SK-N-SH (cell line): ENCODE measurements around the gene CALN1. TPM values are rescaled to one million over a fixed set of nuclear protein-coding genes. Genes with fewer than 3 reads are reported as not detected.

Source experiments
- CTCF ChIA-PET: fragments of 300-600, 350-600 bp; formaldehyde crosslinking; extraction: SDS; loops from one replicate; lab custom pipeline; 2021; lab: Yijun Ruan, JAX
- POLR2A ChIA-PET: fragments of 350-600 bp; sonication (Branson Sonifier 250); formaldehyde crosslinking; extraction: SDS; loops from one replicate; lab custom pipeline; 2020; ENCODE audit warnings: antibody characterized with exemption, inconsistent platforms; lab: Yijun Ruan, JAX
- DNase-seq: peaks from one replicate; pipeline ENCODE4 v3.0.0; 2012
- H2AFZ ChIP-seq: fragments of 200-600 bp; sonication (generic); 2 replicates; pipeline ENCODE4 v1.8.1; 2016; ENCODE audit warnings: antibody characterized with exemption, mild to moderate bottlenecking, low read depth
- H3F3A ChIP-seq: fragments of 200-600 bp; sonication (generic); replicated peaks from 2 replicates; pipeline ENCODE3; 2016; ENCODE audit warnings: antibody characterized with exemption, mild to moderate bottlenecking; ENCODE audit not compliant: insufficient read depth
- H3K27ac ChIP-seq, 2 experiments: fragments of 200-500 bp in 1 of 2; fragments of 200-600 bp in 1 of 2; sonication (Bioruptor generic) in 1 of 2; sonication (generic), shearing (Covaris generic) in 1 of 2; 2 replicates each; pipeline versions ENCODE4 v1.5.1 to v1.6.1; 2014 to 2016; ENCODE audit warnings: low read depth in 2 of 2, inconsistent platforms in 1 of 2, low read length in 1 of 2, mild to moderate bottlenecking in 1 of 2, mixed read lengths in 1 of 2
- H3K27me3 ChIP-seq: fragments of 200-600 bp; sonication (generic), shearing (Covaris generic); 2 replicates; pipeline ENCODE4 v1.6.1; 2016; ENCODE audit warnings: mixed run types; ENCODE audit not compliant: insufficient read depth
- H3K36me3 ChIP-seq, 2 experiments: fragments of 200-500 bp in 1 of 2; fragments of 200-600 bp in 1 of 2; sonication (Bioruptor generic) in 1 of 2; sonication (generic) in 1 of 2; replicated peaks in 1 of 2; 2 replicates each; pipeline versions ENCODE3 to v1.5.1; 2014 to 2016; ENCODE audit warnings: low read length in 1 of 2, mild to moderate bottlenecking in 1 of 2; ENCODE audit not compliant: insufficient read depth in 2 of 2, control insufficient read depth in 1 of 2
- H3K4me1 ChIP-seq, 2 experiments: fragments of 200-500 bp in 1 of 2; fragments of 200-600 bp in 1 of 2; sonication (Bioruptor generic) in 1 of 2; sonication (generic), shearing (Covaris generic) in 1 of 2; 2 replicates each; pipeline versions ENCODE4 v1.5.1 to v1.6.1; 2014 to 2016; ENCODE audit warnings: low read depth in 1 of 2, low read length in 1 of 2, mixed run types in 1 of 2; ENCODE audit not compliant: insufficient read depth in 2 of 2, control insufficient read depth in 1 of 2
- H3K4me2 ChIP-seq: fragments of 200-600 bp; sonication (generic), shearing (Covaris generic); 2 replicates; pipeline ENCODE4 v1.6.1; 2017; ENCODE audit warnings: mixed run types
- H3K4me3 ChIP-seq, 2 experiments: fragments of 200-500 bp in 1 of 2; fragments of 200-600 bp in 1 of 2; sonication (Bioruptor generic) in 1 of 2; sonication (generic), shearing (Covaris generic) in 1 of 2; 2 replicates each; pipeline versions ENCODE4 v1.5.1 to v1.8.1; 2014 to 2016; ENCODE audit warnings: low read depth in 2 of 2, inconsistent platforms in 1 of 2, low read length in 1 of 2, mild to moderate bottlenecking in 1 of 2, mixed read lengths in 1 of 2, moderate library complexity in 1 of 2
- H3K79me2 ChIP-seq: fragments of 200-600 bp; sonication (generic); 2 replicates; pipeline ENCODE4 v1.8.1; 2017; ENCODE audit warnings: mild to moderate bottlenecking; ENCODE audit not compliant: insufficient read depth
- H3K9ac ChIP-seq: fragments of 200-600 bp; sonication (generic); 2 replicates; pipeline ENCODE4 v1.6.1; 2017; ENCODE audit warnings: mixed run types
- H3K9me2 ChIP-seq: fragments of 200-600 bp; sonication (generic); 2 replicates; pipeline ENCODE4 v1.6.1; 2017; ENCODE audit warnings: mixed run types
- H3K9me3 ChIP-seq: fragments of 200-600 bp; sonication (generic); 2 replicates; pipeline ENCODE4 v1.6.1; 2017; ENCODE audit warnings: mixed run types, mild to moderate bottlenecking, moderate library complexity
- H4K20me1 ChIP-seq: fragments of 200-600 bp; sonication (generic); 2 replicates; pipeline ENCODE4 v1.6.1; 2017; ENCODE audit warnings: mild to moderate bottlenecking, mixed run types; ENCODE audit not compliant: insufficient read depth
- FOXJ3 ChIP-seq: sonication (generic); formaldehyde crosslinking; IDR thresholded peaks from 2 replicates; pipeline ENCODE4 v1.5.1; 2020; ENCODE audit warnings: mild to moderate bottlenecking, missing genetic modification reagents
- JUND ChIP-seq: IDR thresholded peaks from 2 replicates; pipeline ENCODE4 v1.4.0; 2012
- MAX ChIP-seq: IDR thresholded peaks from 2 replicates; pipeline ENCODE4 v1.4.0; 2012; ENCODE audit warnings: low read depth
- MXI1 ChIP-seq: IDR thresholded peaks from 2 replicates; pipeline ENCODE4 v1.6.1; 2012; ENCODE audit warnings: mild to moderate bottlenecking, low read depth, low read length, improper control_type of control experiment
- NRF1 ChIP-seq: IDR thresholded peaks from 2 replicates; pipeline ENCODE4 v1.6.1; 2012; ENCODE audit warnings: low read depth, mild to moderate bottlenecking, low read length
- POLR2AphosphoS5 ChIP-seq: IDR thresholded peaks from 2 replicates; pipeline ENCODE4 v1.6.1; 2012; ENCODE audit warnings: low read depth, low read length
- RAD21 ChIP-seq: IDR thresholded peaks from 2 replicates; pipeline ENCODE4 v1.6.1; 2012; ENCODE audit warnings: mild to moderate bottlenecking, low read length
- RCOR1 ChIP-seq: fragments of 150-350 bp; IDR thresholded peaks from 2 replicates; pipeline ENCODE4 v1.6.1; 2017; ENCODE audit warnings: antibody characterized with exemption, low read length
- RXRA ChIP-seq: IDR thresholded peaks from 2 replicates; pipeline ENCODE4 v1.4.0; 2012; ENCODE audit warnings: low read depth, mild to moderate bottlenecking, borderline replicate concordance
- SIN3A ChIP-seq: IDR thresholded peaks from 2 replicates; pipeline ENCODE4 v1.6.1; 2012; ENCODE audit warnings: low read depth, mild to moderate bottlenecking, low read length, moderate library complexity, borderline replicate concordance
- SMC3 ChIP-seq: IDR thresholded peaks from 2 replicates; pipeline ENCODE4 v1.6.1; 2012; ENCODE audit warnings: low read depth, low read length, improper control_type of control experiment
- TAF1 ChIP-seq: IDR thresholded peaks from 2 replicates; pipeline ENCODE4 v1.6.1; 2012; ENCODE audit warnings: low read depth, mild to moderate bottlenecking, low read length, moderate library complexity, borderline replicate concordance
- TCF12 ChIP-seq: IDR thresholded peaks from 2 replicates; pipeline ENCODE4 v1.4.0; 2012
- TEAD4 ChIP-seq: IDR thresholded peaks from 2 replicates; pipeline ENCODE4 v1.4.0; 2012; ENCODE audit warnings: mild to moderate bottlenecking, borderline replicate concordance; ENCODE audit not compliant: insufficient read depth
- USF1 ChIP-seq: IDR thresholded peaks from 2 replicates; pipeline ENCODE4 v1.4.0; 2012; ENCODE audit warnings: low read depth, borderline replicate concordance
- USF2 ChIP-seq: fragments of 150-350 bp; IDR thresholded peaks from 2 replicates; pipeline ENCODE4 v1.6.1; 2017; ENCODE audit warnings: antibody characterized with exemption, low read length, low read depth, borderline replicate concordance
- ZBTB33 ChIP-seq: IDR thresholded peaks from 2 replicates; pipeline ENCODE4 v1.4.0; 2012; ENCODE audit warnings: low read depth, borderline replicate concordance
- WGBS: methylation state at CpG from one replicate; pipeline ENCODE4 v1.1.6; 2017; ENCODE audit warnings: low lambda C conversion rate; 5-methylcytosine and 5-hydroxymethylcytosine counted together
- polyA plus RNA-seq, 3 experiments: library from polyadenylated mRNA; depleted of rRNA; stranded (reverse); fragments of >200 nt; gene quantifications; 2 replicates each; pipeline ENCODE4 v1.2.3, GENCODE V29; 2012

CALN1 gene
- polyA plus RNA-seq, 1 of the 3 experiments (the other 2 are of a cell fraction): not detected

- 6% methylated on average over 2 of the region's 2 CpGs for WGBS
- no peaks in the 10 kb centered on the region for H4K20me1 ChIP-seq
- no peak for DNase-seq
- no peaks in the 10 kb centered on the region for H3K36me3 ChIP-seq
- no peaks in the 10 kb centered on the region for H3K79me2 ChIP-seq
- H3K9me2 ChIP-seq: no peaks in the 10 kb centered on the region
- TF ChIP-seq POLR2AphosphoS5 (no peak), FOXJ3 (CRISPR knock-in tag) (no peak), SIN3A (no peak), MAX (no peak), USF1 (no peak), TCF12 (no peak), JUND (no peak), USF2 (no peak), RAD21 (no peak), RXRA (no peak), SMC3 (no peak), MXI1 (no peak), RCOR1 (no peak), ZBTB33 (no peak), TAF1 (no peak), NRF1 (no peak), TEAD4 (no peak)
- no peaks in the 10 kb centered on the region for H3K4me1 ChIP-seq
- no peaks in the 10 kb centered on the region; the same call in 1 of the 2 replicates for H3K9me3 ChIP-seq
- POLR2A ChIA-PET: no interaction called here
- H3K4me2 ChIP-seq: no peak overlapping the region
- CTCF ChIA-PET: no interaction called here
- H3K27me3 ChIP-seq: no peaks in the 10 kb centered on the region
- no peak overlapping the region for H3K27ac ChIP-seq
- H3K4me3 ChIP-seq: no peak overlapping the region
- H3K9ac ChIP-seq: no peak overlapping the region
- no peak overlapping the region for H2AFZ ChIP-seq
- H3F3A ChIP-seq: no peaks in the 10 kb centered on the region
These were observed 643.7 kb downstream of the CALN1 start for GRCh38 chr7:71768450-71768849.
